DND-41 (cell line): ENCODE data around the gene RHBDL2.
"Not testable (repeated sequence)": the region's sequence is repeated elsewhere in the genome, so short reads cannot be mapped to it uniquely, and the experiment has no call there.

Experiments
- EZH2 ChIP-seq: IDR thresholded peaks from 3 replicates; pipeline ENCODE4 v1.6.1; 2012; ENCODE audit warnings: borderline replicate concordance, low read depth, mild to moderate bottlenecking, moderate library complexity, low read length, inconsistent platforms; ENCODE audit not compliant: severe bottlenecking
- TF ChIP-seq, protein P1 (sequence below): IDR thresholded peaks from 2 replicates; pipeline ENCODE4 v1.5.1; 2012; ENCODE audit warnings: borderline replicate concordance, low read length, moderate library complexity, mild to moderate bottlenecking; ENCODE audit not compliant: poor library complexity, severe bottlenecking; ENCODE audit errors: extremely low read depth

GRCh38 chr1:38977399-38978244 lies 36.0 kb upstream of the RHBDL2 start:
- TF ChIP-seq, protein P1, sequence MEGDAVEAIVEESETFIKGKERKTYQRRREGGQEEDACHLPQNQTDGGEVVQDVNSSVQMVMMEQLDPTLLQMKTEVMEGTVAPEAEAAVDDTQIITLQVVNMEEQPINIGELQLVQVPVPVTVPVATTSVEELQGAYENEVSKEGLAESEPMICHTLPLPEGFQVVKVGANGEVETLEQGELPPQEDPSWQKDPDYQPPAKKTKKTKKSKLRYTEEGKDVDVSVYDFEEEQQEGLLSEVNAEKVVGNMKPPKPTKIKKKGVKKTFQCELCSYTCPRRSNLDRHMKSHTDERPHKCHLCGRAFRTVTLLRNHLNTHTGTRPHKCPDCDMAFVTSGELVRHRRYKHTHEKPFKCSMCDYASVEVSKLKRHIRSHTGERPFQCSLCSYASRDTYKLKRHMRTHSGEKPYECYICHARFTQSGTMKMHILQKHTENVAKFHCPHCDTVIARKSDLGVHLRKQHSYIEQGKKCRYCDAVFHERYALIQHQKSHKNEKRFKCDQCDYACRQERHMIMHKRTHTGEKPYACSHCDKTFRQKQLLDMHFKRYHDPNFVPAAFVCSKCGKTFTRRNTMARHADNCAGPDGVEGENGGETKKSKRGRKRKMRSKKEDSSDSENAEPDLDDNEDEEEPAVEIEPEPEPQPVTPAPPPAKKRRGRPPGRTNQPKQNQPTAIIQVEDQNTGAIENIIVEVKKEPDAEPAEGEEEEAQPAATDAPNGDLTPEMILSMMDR: not testable (repeated sequence)
- not testable (repeated sequence) for TF ChIP-seq EZH2
